Activated T-cell treated with anti-CD3 and anti-CD28 coated beads, Interleukin-2, amount 50 U/mL, for 24 hours (primary cell): Measurements from ENCODE around the gene VPS13C.

Experiments
- DNase-seq: peaks from one replicate; pipeline ENCODE4 v3.0.0-alpha.2; 2020
- H3K27ac Mint-ChIP-seq: 2 replicates; pipeline ENCODE4 v1.8.0; 2020; ENCODE audit warnings: mild to moderate bottlenecking, mixed read lengths
- H3K27me3 Mint-ChIP-seq: 2 replicates; pipeline ENCODE4 v1.8.0; 2020; ENCODE audit warnings: mixed read lengths
- H3K36me3 Mint-ChIP-seq: 2 replicates; pipeline ENCODE4 v1.8.0; 2020; ENCODE audit warnings: low read depth, mixed read lengths
- H3K4me1 Mint-ChIP-seq: 2 replicates; pipeline ENCODE4 v1.8.0; 2020; ENCODE audit warnings: low read depth, mixed read lengths
- H3K4me3 Mint-ChIP-seq: 2 replicates; pipeline ENCODE4 v1.8.0; 2020; ENCODE audit warnings: mild to moderate bottlenecking, moderate library complexity, mixed read lengths
- H3K9me3 Mint-ChIP-seq: 2 replicates; pipeline ENCODE4 v1.8.0; 2020; ENCODE audit warnings: mixed read lengths

Gene VPS13C

GRCh38 chr15:62089616-62090015 is 29.4 kb upstream of the VPS13C start:
- no peak overlapping the region for H3K4me3 Mint-ChIP-seq
- DNase-seq, result no peak
- H3K4me1 Mint-ChIP-seq, result peaks cover 9% of the 10 kb centered on the region
- H3K27ac Mint-ChIP-seq, result no peak overlapping the region
- H3K36me3 Mint-ChIP-seq, result no peaks in the 10 kb centered on the region
- H3K27me3 Mint-ChIP-seq, result no peaks in the 10 kb centered on the region
- H3K9me3 Mint-ChIP-seq, result peaks cover 1% of the 10 kb centered on the region

- Mint-ChIP-seq H3K27ac (no peak overlapping the region), H3K4me3 (no peak overlapping the region), H3K4me1 (peaks cover 9% of the 10 kb centered on the region), H3K27me3 (no peaks in the 10 kb centered on the region), H3K36me3 (no peaks in the 10 kb centered on the region), H3K9me3 (peaks cover 12% of the 10 kb centered on the region)
- no peak for DNase-seq
Measured at GRCh38 chr15:62088353-62088693, 28.1 kb upstream of the VPS13C start.

- Mint-ChIP-seq H3K4me1 (peaks cover 9% of the 10 kb centered on the region), H3K27me3 (no peaks in the 10 kb centered on the region), H3K36me3 (no peaks in the 10 kb centered on the region), H3K27ac (peak overlapping the region; percentile 75), H3K9me3 (peaks cover 12% of the 10 kb centered on the region), H3K4me3 (no peak overlapping the region)
- DNase-seq, result no peak
Measured at GRCh38 chr15:62087671-62088352, 27.6 kb upstream of the VPS13C start.

GRCh38 chr15:62085740-62086139 is 25.5 kb upstream of the VPS13C start:
- peaks cover 4% of the 10 kb centered on the region for H3K27me3 Mint-ChIP-seq
- DNase-seq, result no peak
- H3K4me3 Mint-ChIP-seq, result no peak overlapping the region
- H3K9me3 Mint-ChIP-seq, result peaks cover 12% of the 10 kb centered on the region
- H3K27ac Mint-ChIP-seq, result peak overlapping the region; percentile 16
- peaks cover 9% of the 10 kb centered on the region for H3K4me1 Mint-ChIP-seq
- H3K36me3 Mint-ChIP-seq, result no peaks in the 10 kb centered on the region

- Mint-ChIP-seq H3K4me3 (no peak overlapping the region), H3K27ac (no peak overlapping the region), H3K4me1 (peaks cover 9% of the 10 kb centered on the region), H3K27me3 (peaks cover 6% of the 10 kb centered on the region), H3K9me3 (peaks cover 12% of the 10 kb centered on the region), H3K36me3 (no peaks in the 10 kb centered on the region)
- DNase-seq, result no peak
Measured at GRCh38 chr15:62083194-62084154, 23.2 kb upstream of the VPS13C start.

DNA sequence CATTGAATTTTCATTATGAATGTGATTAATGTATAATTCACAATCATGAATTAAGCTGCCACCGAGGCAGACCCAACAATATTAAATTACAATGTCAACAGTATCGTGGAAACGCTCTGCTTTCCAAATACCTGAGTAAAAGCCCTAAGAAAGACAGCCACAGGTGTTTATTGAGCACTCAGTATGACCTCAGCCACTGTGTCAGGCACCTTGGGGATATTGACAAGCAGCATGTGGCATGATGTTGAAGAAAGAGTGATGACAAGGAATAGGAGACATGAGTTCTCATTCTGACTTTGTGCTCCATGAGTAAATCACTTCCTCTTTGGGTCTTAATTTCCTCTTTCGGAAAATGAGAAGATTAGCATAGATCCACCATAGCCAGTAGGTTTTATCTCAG is 19.3 kb upstream of the VPS13C start:
- H3K27me3 Mint-ChIP-seq, result peaks cover 6% of the 10 kb centered on the region
- H3K36me3 Mint-ChIP-seq, result no peaks in the 10 kb centered on the region
- DNase-seq, result no peak
- H3K27ac Mint-ChIP-seq, result no peak overlapping the region
- peaks cover 10% of the 10 kb centered on the region for H3K9me3 Mint-ChIP-seq
- H3K4me3 Mint-ChIP-seq, result no peak overlapping the region
- H3K4me1 Mint-ChIP-seq, result no peaks in the 10 kb centered on the region

GRCh38 chr15:62075595-62076277 is 15.5 kb upstream of the VPS13C start:
- Mint-ChIP-seq H3K9me3 (no peaks in the 10 kb centered on the region), H3K27ac (no peak overlapping the region), H3K4me3 (no peak overlapping the region), H3K27me3 (peaks cover 2% of the 10 kb centered on the region), H3K36me3 (no peaks in the 10 kb centered on the region), H3K4me1 (no peaks in the 10 kb centered on the region)
- DNase-seq, result no peak

DNA sequence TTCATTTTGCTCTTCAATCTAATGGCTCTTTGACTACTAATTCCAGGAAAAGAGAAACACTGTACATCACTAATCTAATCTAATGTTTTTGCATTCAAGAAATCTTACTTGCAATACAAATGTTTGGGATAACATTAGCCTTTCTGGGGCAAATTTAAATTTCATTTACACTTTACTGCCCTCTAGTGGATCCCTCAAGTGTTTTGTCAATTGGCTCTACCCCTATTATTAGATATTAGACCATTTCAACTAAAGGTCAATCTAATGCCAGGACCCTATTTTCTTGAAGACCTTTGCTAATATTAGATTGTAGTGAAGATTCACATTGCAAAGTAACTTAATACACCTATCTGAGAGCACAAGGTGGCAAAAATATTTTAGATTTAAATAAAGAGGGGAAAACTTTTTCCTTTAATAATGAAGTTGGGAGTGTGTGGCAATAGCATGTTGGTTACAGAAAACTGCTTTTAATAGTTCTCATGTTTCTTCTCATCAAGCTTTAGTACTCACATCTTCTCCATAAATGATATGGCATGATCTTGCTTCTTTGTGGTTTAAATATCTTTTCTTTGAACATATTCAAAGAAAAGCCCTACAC is 11.6 kb upstream of the VPS13C start:
- Mint-ChIP-seq H3K27me3 (peaks cover 20% of the 10 kb centered on the region), H3K36me3 (no peaks in the 10 kb centered on the region), H3K27ac (no peak overlapping the region), H3K4me3 (no peak overlapping the region), H3K4me1 (peaks cover 15% of the 10 kb centered on the region), H3K9me3 (no peaks in the 10 kb centered on the region)
- no peak for DNase-seq

DNA sequence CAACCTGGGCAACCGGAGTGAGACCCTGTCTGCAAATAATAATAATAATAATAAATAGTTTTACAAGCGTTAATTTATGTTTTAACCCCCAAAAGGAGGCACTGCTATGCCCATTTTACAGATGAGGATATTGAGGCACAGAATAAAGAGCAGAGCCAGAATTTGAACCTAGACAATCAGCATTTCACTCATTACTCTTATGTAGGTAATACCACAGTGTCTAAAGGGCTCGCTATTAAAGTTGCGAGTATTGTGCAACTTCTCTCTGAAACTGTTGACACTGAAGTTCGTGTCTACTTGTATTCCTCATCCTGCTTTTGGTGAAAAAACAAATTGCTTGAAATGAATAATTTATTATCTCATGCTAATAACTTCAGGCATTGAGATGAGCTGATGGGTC is 9.3 kb upstream of the VPS13C start:
- no peak for DNase-seq
- no peaks in the 10 kb centered on the region for H3K9me3 Mint-ChIP-seq
- H3K4me3 Mint-ChIP-seq, result no peak overlapping the region
- H3K4me1 Mint-ChIP-seq, result peaks cover 23% of the 10 kb centered on the region
- no peaks in the 10 kb centered on the region for H3K36me3 Mint-ChIP-seq
- peaks cover 27% of the 10 kb centered on the region for H3K27me3 Mint-ChIP-seq
- no peak overlapping the region for H3K27ac Mint-ChIP-seq

- H3K4me1 Mint-ChIP-seq, result peaks cover 26% of the 10 kb centered on the region
- DNase-seq, result no peak
- H3K9me3 Mint-ChIP-seq, result no peaks in the 10 kb centered on the region
- no peaks in the 10 kb centered on the region for H3K36me3 Mint-ChIP-seq
- peaks cover 27% of the 10 kb centered on the region for H3K27me3 Mint-ChIP-seq
- H3K27ac Mint-ChIP-seq, result peak overlapping the region; percentile 76
- peak overlapping the region; percentile 74 for H3K4me3 Mint-ChIP-seq
Measured at GRCh38 chr15:62068810-62069167, 8.5 kb upstream of the VPS13C start.

DNA sequence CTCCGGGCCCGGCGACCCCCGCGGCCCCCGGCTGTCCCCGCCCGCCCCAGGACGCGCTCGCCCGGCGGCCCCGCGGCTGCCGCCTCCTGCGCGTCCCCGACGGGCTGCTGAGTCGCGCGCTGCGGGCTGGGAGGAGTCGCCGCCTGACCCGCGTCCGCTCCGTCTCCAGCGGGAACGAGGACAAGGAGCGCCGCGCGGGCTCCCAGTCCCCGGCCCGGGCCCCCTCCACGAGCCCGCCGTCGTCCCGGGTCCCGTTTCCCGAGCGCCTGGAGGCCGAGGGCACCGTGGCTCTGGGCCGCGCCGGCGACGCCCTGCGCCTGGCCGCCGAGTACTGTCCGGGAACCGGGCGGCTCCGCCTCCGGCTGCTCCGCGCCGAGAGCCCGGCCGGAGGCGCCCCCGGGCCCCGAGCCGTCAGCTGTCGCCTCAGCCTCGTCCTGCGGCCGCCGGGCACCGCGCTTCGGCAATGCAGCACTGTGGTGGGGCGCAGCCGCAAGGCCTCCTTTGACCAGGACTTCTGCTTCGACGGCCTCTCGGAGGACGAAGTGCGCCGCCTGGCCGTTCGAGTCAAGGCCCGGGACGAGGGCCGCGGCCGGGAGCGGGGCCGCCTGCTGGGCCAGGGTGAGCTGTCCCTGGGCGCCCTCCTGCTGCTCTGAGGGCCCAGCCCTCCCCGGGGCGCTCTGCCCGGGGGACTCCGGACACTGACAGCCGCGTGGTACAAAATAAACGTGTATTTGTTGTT is 8.0 kb upstream of the VPS13C start:
- peak overlapping the region; percentile 74 for H3K4me3 Mint-ChIP-seq
- H3K36me3 Mint-ChIP-seq, result no peaks in the 10 kb centered on the region
- H3K9me3 Mint-ChIP-seq, result no peaks in the 10 kb centered on the region
- H3K27me3 Mint-ChIP-seq, result peaks cover 27% of the 10 kb centered on the region
- peak overlapping the region; percentile 76 for H3K27ac Mint-ChIP-seq
- H3K4me1 Mint-ChIP-seq, result peaks cover 30% of the 10 kb centered on the region
- peak; percentile 63 for DNase-seq

DNA sequence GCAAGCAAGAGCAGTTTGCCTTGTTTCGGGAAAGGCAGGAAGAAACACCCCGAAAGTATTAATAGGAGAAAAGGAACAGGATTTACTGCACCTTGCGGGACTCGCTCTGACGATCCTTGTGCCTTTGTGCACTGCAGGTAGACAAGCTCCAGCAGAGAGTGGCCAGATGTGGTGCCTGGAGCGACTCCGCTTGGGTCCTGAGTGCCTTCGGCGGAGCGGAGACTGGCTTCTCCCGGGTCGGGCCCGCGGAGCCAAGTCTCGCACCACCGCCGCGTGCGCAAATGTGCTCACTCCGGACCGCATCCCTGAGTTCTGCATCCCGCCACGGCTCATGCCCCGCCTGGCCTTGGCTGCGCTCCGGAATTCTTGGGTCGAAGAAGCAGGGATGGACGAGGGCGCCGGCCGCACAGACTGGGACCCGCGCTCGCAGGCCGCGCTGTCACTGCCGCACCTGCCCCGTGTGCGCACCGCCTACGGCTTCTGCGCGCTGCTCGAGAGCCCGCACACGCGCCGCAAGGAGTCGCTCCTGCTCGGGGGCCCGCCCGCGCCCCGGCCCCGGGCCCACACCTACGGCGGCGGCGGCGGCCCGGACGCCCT is 7.3 kb upstream of the VPS13C start:
- H3K4me1 Mint-ChIP-seq, result peaks cover 35% of the 10 kb centered on the region
- H3K27me3 Mint-ChIP-seq, result peaks cover 27% of the 10 kb centered on the region
- peak; percentile 62 for DNase-seq
- no peaks in the 10 kb centered on the region for H3K36me3 Mint-ChIP-seq
- H3K9me3 Mint-ChIP-seq, result no peaks in the 10 kb centered on the region
- H3K4me3 Mint-ChIP-seq, result peak overlapping the region; percentile 70
- H3K27ac Mint-ChIP-seq, result peak overlapping the region; percentile 62

- peaks cover 42% of the 10 kb centered on the region for H3K4me1 Mint-ChIP-seq
- no peaks in the 10 kb centered on the region for H3K36me3 Mint-ChIP-seq
- peak within 1 kb of the TSS; percentile 70 for H3K4me3 Mint-ChIP-seq
- peak; percentile 77 for DNase-seq
- H3K27me3 Mint-ChIP-seq, result peaks cover 27% of the 10 kb centered on the region
- no peaks in the 10 kb centered on the region for H3K9me3 Mint-ChIP-seq
- H3K27ac Mint-ChIP-seq, result peak within 1 kb of the TSS; percentile 62
Measured at GRCh38 chr15:62066663-62067447, 6.6 kb upstream of the VPS13C start, which contains the start of gene C2CD4A. Gene C2CD4A (plus strand): TSS chr15:62066977. CDS start chr15:62067614, 637 bp downstream.
